A549 (cell line): ENCODE measurements around the gene IRX5. TPM values are rescaled to one million over a fixed set of nuclear protein-coding genes. Genes with fewer than 3 reads are reported as not detected.

Source experiments
- ATAC-seq, 2 experiments: fragments of 200-7000 bp in 1 of 2; fragments of >200 bp in 1 of 2; cut with Nextera tagmentation in 1 of 2; cut with Tn5 transposase in 1 of 2; 3 replicates each; pipeline versions ENCODE4 v1.8.0 to v1.9.1; 2018 to 2020; ENCODE audit warnings: mild to moderate bottlenecking in 1 of 2, moderate library complexity in 1 of 2
- CTCF ChIA-PET: fragments of 300-600 bp; sonication (Branson Sonifier 250); formaldehyde crosslinking; extraction: SDS; loops from one replicate; lab custom pipeline; 2021; ENCODE audit warnings: antibody characterized with exemption, inconsistent platforms; lab: Yijun Ruan, JAX
- POLR2A ChIA-PET: fragments of 350-600 bp; formaldehyde crosslinking; extraction: SDS; loops from one replicate; lab custom pipeline; 2021; ENCODE audit warnings: antibody characterized with exemption, inconsistent platforms; lab: Yijun Ruan, JAX
- DNase-seq, 2 experiments: peaks; one replicate each; pipeline versions ENCODE4 v3.0.0 to v3.0.0-alpha.2; 2011 to 2016; ENCODE audit warnings: low read depth in 1 of 2, low spot score in 1 of 2
- FAIRE-seq: peaks from 2 replicates; lab custom pipeline; 2011; peaks lifted over from hg19 to GRCh38; lab: Jason Lieb, UNC
- H3K27ac ChIP-seq, 2 experiments: fragments of >200 bp; sonication (Bioruptor Twin); formaldehyde crosslinking; 3 replicates each; pipeline ENCODE4 v1.5.1; 2016 to 2017
- H3K4me1 ChIP-seq: fragments of >200 bp; sonication (Bioruptor Twin); formaldehyde crosslinking; 3 replicates; pipeline ENCODE4 v1.6.1; 2016
- H3K4me2 ChIP-seq: fragments of >200 bp; sonication (Bioruptor Twin); formaldehyde crosslinking; 3 replicates; pipeline ENCODE4 v1.6.1; 2016
- H3K4me3 ChIP-seq: fragments of >200 bp; sonication (Bioruptor Twin); formaldehyde crosslinking; 3 replicates; pipeline ENCODE4 v1.5.1; 2016
- H3K9me3 ChIP-seq: fragments of >200 bp; sonication (Bioruptor Twin); formaldehyde crosslinking; 3 replicates; pipeline ENCODE4 v1.6.1; 2016
- BCL3 ChIP-seq: fragments of >200 bp; sonication (Bioruptor Twin); formaldehyde crosslinking; IDR thresholded peaks from 3 replicates; pipeline ENCODE4 v1.6.1; 2016
- BHLHE40 ChIP-seq: IDR thresholded peaks from 2 replicates; pipeline ENCODE4 v1.6.1; 2012; ENCODE audit warnings: low read depth, low read length, inconsistent platforms
- CBX2 ChIP-seq: fragments of 200-600 bp; sonication (generic); IDR thresholded peaks from 2 replicates; pipeline ENCODE4 v1.6.1; 2016; ENCODE audit warnings: low read depth, mild to moderate bottlenecking, borderline replicate concordance
- CEBPB ChIP-seq, 2 experiments: fragments of >200 bp in 1 of 2; sonication (Bioruptor Twin) in 1 of 2; formaldehyde crosslinking in 1 of 2; IDR thresholded peaks; 2 replicates each; pipeline ENCODE4 v1.6.1; 2012 to 2016
- CTCF ChIP-seq: fragments of >200 bp; sonication (Bioruptor Twin); formaldehyde crosslinking; IDR thresholded peaks from 3 replicates; pipeline ENCODE4 v1.5.1; 2016
- ELK1 ChIP-seq: fragments of 150-350 bp; IDR thresholded peaks from 2 replicates; pipeline ENCODE4 v1.6.1; 2014; ENCODE audit warnings: low read depth, mild to moderate bottlenecking, low read length
- FOSB ChIP-seq: fragments of 250-450 bp; sonication (Bioruptor Pico); IDR thresholded peaks from 2 replicates; pipeline ENCODE4 v1.5.0; 2020; ENCODE audit warnings: mild to moderate bottlenecking, moderate library complexity
- HDAC2 ChIP-seq: fragments of 200-600 bp; sonication (generic); IDR thresholded peaks from 2 replicates; pipeline ENCODE4 v1.6.1; 2016
- HMGXB4 ChIP-seq: fragments of 250-450 bp; sonication (Bioruptor Pico); IDR thresholded peaks from 2 replicates; pipeline ENCODE4 v1.5.0; 2021; ENCODE audit warnings: mild to moderate bottlenecking, moderate library complexity, borderline replicate concordance
- HOXB13 ChIP-seq: fragments of 250-450 bp; sonication (Bioruptor Pico); IDR thresholded peaks from 2 replicates; pipeline ENCODE4 v1.5.0; 2020; ENCODE audit warnings: low read depth, mild to moderate bottlenecking, moderate library complexity
- JUN ChIP-seq, 2 experiments: fragments of >200 bp; sonication (Bioruptor Twin); formaldehyde crosslinking; IDR thresholded peaks; 2 replicates in 1 of 2; 3 replicates in 1 of 2; pipeline ENCODE4 v1.6.1; 2016 to 2017
- JUNB ChIP-seq: fragments of >200 bp; sonication (Bioruptor Twin); formaldehyde crosslinking; IDR thresholded peaks from 2 replicates; pipeline ENCODE4 v1.6.1; 2016
- MAFK ChIP-seq: fragments of 450-650 bp; IDR thresholded peaks from 2 replicates; pipeline ENCODE4 v1.6.1; 2014; ENCODE audit not compliant: partially characterized antibody
- MYC ChIP-seq: IDR thresholded peaks from 2 replicates; pipeline ENCODE4 v1.6.1; 2012; ENCODE audit warnings: mild to moderate bottlenecking, inconsistent platforms, low read length, improper control_type of control experiment, borderline replicate concordance
- NR3C1 ChIP-seq: fragments of >200 bp; sonication (Bioruptor Twin); formaldehyde crosslinking; IDR thresholded peaks from 3 replicates; pipeline ENCODE4 v1.6.1; 2017
- POLR2AphosphoS2 ChIP-seq: conservative IDR thresholded peaks from 2 replicates; pipeline ENCODE4 v1.6.1; 2012; ENCODE audit warnings: low read length, improper control_type of control experiment, inconsistent platforms
- RARB ChIP-seq: fragments of 250-450 bp; sonication (Bioruptor Pico); IDR thresholded peaks from 2 replicates; pipeline ENCODE4 v1.8.0; 2021; ENCODE audit warnings: mild to moderate bottlenecking, moderate library complexity
- RCOR1 ChIP-seq: fragments of 150-350 bp; IDR thresholded peaks from 2 replicates; pipeline ENCODE4 v1.6.1; 2014; ENCODE audit warnings: antibody characterized with exemption, low read length, low read depth
- REST ChIP-seq: fragments of 200-600 bp; sonication (generic); IDR thresholded peaks from 2 replicates; pipeline ENCODE4 v1.6.1; 2016; ENCODE audit warnings: antibody characterized with exemption, mild to moderate bottlenecking, moderate library complexity
- SMC3 ChIP-seq: fragments of >200 bp; sonication (Bioruptor Twin); formaldehyde crosslinking; IDR thresholded peaks from 3 replicates; pipeline ENCODE4 v1.6.1; 2018; ENCODE audit warnings: inconsistent platforms
- SREBF2 ChIP-seq: fragments of 450-650 bp; IDR thresholded peaks from 2 replicates; pipeline ENCODE4 v1.6.1; 2014; ENCODE audit warnings: mild to moderate bottlenecking, moderate library complexity
- USF2 ChIP-seq: fragments of 450-650 bp; IDR thresholded peaks from 2 replicates; pipeline ENCODE4 v1.6.1; 2014; ENCODE audit warnings: antibody characterized with exemption
- ZC3H11A ChIP-seq: fragments of 450-650 bp; IDR thresholded peaks from 2 replicates; pipeline ENCODE4 v1.6.1; 2014; ENCODE audit warnings: antibody characterized with exemption, mild to moderate bottlenecking
- ZFP36 ChIP-seq: fragments of 450-650 bp; IDR thresholded peaks from 2 replicates; pipeline ENCODE4 v1.6.1; 2014; ENCODE audit warnings: borderline replicate concordance; ENCODE audit not compliant: partially characterized antibody
- WGBS: methylation state at CpG from one replicate; pipeline ENCODE4 v1.1.6; 2017; ENCODE audit errors: missing lambda C conversion rate; 5-methylcytosine and 5-hydroxymethylcytosine counted together
- polyA plus RNA-seq, 4 experiments: library from polyadenylated mRNA; depleted of rRNA in 3 of 4; stranded (reverse); fragments of >200 nt; fragmentation: RNase III in 1 of 4; extraction: RNeasy Plus Mini Kit Qiagen cat#74134 plus additional on column Dnase treatment in 1 of 4; gene quantifications; 2 replicates in 3 of 4; 3 replicates in 1 of 4; pipeline ENCODE4 v1.2.3, GENCODE V29; 2011 to 2017

Gene IRX5
- polyA plus RNA-seq, 2 of the 4 experiments (the other 2 are of a cell fraction), result 0.67 to 0.88 TPM

- ChIA-PET CTCF (no interaction called here), POLR2A (no interaction called here)
- DNase-seq, result no peak
- TF ChIP-seq MAFK (no peak), ELK1 (no peak), HOXB13 (CRISPR knock-in tag) (no peak), JUNB (no peak), SREBF2 (no peak), HDAC2 (no peak), REST (no peak), BHLHE40 (no peak), RARB (CRISPR knock-in tag) (no peak), POLR2AphosphoS2 (no peak)
- TF ChIP-seq, all 56 proteins: peak for 0
- 0 out of 3 replicates have a peak, but pooled peaks cover 3% of the 10 kb centered on the region for H3K9me3 ChIP-seq
- 94% methylated on average over 7 of the region's 7 CpGs for WGBS
- H3K4me2 ChIP-seq, result no peak overlapping the region
- no peak overlapping the region for H3K27ac ChIP-seq
- FAIRE-seq, result no peak
- no peaks in the 10 kb centered on the region for H3K4me1 ChIP-seq
- H3K4me3 ChIP-seq, result no peak overlapping the region
- no peak for ATAC-seq
Measured at GRCh38 chr16:54901606-54902005, 29.1 kb upstream of the IRX5 start.

GRCh38 chr16:54903047-54903446 lies 27.6 kb upstream of the IRX5 start:
- no peaks in the 10 kb centered on the region for H3K4me1 ChIP-seq
- ChIA-PET CTCF (no interaction called here), POLR2A (no interaction called here)
- TF ChIP-seq CEBPB (IDR thresholded peaks at IDR 0.05) (no peak), ZC3H11A (no peak), RCOR1 (no peak), CBX2 (no peak), FOSB (no peak), MYC (no peak)
- DNase-seq (no peak), FAIRE-seq (no peak), ATAC-seq (no peak)
- 11% methylated on average over 2 of the region's 2 CpGs for WGBS
- H3K27ac ChIP-seq, result no peak overlapping the region
- H3K4me2 ChIP-seq, result no peak overlapping the region
- 0 out of 3 replicates have a peak, but pooled peaks cover 3% of the 10 kb centered on the region for H3K9me3 ChIP-seq
- no peak overlapping the region for H3K4me3 ChIP-seq

GRCh38 chr16:54911079-54911478 lies 19.6 kb upstream of the IRX5 start:
- Histone ChIP-seq H3K27ac (no peak overlapping the region), H3K4me3 (no peak overlapping the region), H3K4me2 (no peak overlapping the region), H3K9me3 (no peaks in the 10 kb centered on the region), H3K4me1 (no peaks in the 10 kb centered on the region)
- WGBS, result 89% methylated on average over 5 of the region's 5 CpGs
- DNase-seq, result no peak
- ATAC-seq, result no peak
- CTCF ChIA-PET, result no interaction called here
- POLR2A ChIA-PET, result no interaction called here
- FAIRE-seq, result peak; percentile 77
- TF ChIP-seq NR3C1 (no peak), HMGXB4 (CRISPR knock-in tag) (no peak), USF2 (no peak), JUN (IDR thresholded peaks at IDR 0.05) (no peak), ZFP36 (no peak), CTCF (no peak), BCL3 (no peak), SMC3 (no peak), ELK1 (no peak)
